SK-N-MC (cell line): Measurements from ENCODE around the gene FUNDC2.

Experiments
- DNase-seq: peaks from one replicate; pipeline ENCODE4 v3.0.0-alpha.2; 2011; ENCODE audit warnings: low read depth, low spot score
- H3K27ac ChIP-seq: fragments of 200-600 bp; sonication (generic); 2 replicates; pipeline ENCODE4 v1.5.1; 2016; ENCODE audit warnings: mixed run types
- H3K36me3 ChIP-seq: fragments of 200-600 bp; sonication (generic); 2 replicates; pipeline ENCODE4 v1.6.1; 2017; ENCODE audit warnings: antibody characterized with exemption, low read length, mixed read lengths; ENCODE audit not compliant: insufficient read depth
- H3K4me3 ChIP-seq: fragments of 200-600 bp; sonication (generic); 2 replicates; pipeline ENCODE4 v1.5.1; 2016
- H3K9ac ChIP-seq: fragments of 200-600 bp; sonication (generic); 2 replicates; pipeline ENCODE4 v1.8.0; 2017; ENCODE audit warnings: mixed run types, mixed read lengths; ENCODE audit not compliant: insufficient read length
- H3K9me3 ChIP-seq: fragments of 200-600 bp; sonication (generic); 2 replicates; pipeline ENCODE4 v1.6.1; 2017; ENCODE audit warnings: low read depth, mild to moderate bottlenecking, antibody characterized with exemption, low read length, moderate library complexity, mixed read lengths
- EZH2 ChIP-seq: fragments of 200-600 bp; sonication (generic); IDR thresholded peaks from one replicate; pipeline ENCODE4 v1.6.1; 2017; ENCODE audit warnings: antibody characterized with exemption
- FOXP2 ChIP-seq: optimal IDR thresholded peaks from 2 replicates; pipeline ENCODE3; 2011; ENCODE audit warnings: mild to moderate bottlenecking, moderate library complexity; ENCODE audit not compliant: insufficient read depth; ENCODE audit errors: extremely low read length, control extremely low read depth
- POLR2AphosphoS5 ChIP-seq: IDR thresholded peaks from 2 replicates; pipeline ENCODE4 v1.6.1; 2012; ENCODE audit warnings: mild to moderate bottlenecking, low read depth, low read length, borderline replicate concordance

Gene FUNDC2, protein sequence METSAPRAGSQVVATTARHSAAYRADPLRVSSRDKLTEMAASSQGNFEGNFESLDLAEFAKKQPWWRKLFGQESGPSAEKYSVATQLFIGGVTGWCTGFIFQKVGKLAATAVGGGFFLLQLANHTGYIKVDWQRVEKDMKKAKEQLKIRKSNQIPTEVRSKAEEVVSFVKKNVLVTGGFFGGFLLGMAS

DNA sequence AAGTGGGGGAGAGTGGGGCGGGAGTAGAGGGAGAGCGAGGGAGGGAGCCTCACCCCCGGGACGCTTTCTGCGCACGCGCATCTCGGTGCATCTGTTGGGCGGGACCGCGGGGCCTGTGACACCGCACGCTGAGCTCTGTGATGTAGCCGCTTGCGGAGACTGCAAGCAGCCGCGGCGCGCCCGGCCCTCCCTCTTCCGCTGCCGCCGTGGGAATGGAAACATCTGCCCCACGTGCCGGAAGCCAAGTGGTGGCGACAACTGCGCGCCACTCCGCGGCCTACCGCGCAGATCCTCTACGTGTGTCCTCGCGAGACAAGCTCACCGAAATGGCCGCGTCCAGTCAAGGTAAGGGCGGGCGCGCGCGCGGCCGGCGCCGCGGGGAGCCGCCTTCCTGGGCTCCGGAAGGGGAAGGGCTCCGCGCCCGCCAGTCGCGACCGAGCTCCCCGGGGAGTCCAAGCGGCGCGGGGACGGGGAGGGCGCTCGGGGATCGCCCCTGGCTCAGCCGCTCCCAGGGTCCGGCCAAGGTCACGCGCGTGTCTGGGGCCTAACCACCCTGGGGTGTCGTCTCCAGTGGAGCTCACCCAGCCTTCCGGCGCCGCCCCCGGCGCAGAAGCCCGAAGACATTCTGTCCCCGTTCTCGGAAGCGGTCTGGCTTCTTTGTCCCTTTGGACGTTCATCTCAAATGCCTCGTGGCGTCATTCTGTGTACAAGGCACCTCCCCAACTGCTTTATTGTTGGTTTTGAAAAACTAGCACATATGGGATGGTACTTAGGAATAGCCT, at the start of gene FUNDC2:
TSS of gene FUNDC2 (plus strand) at position 118 of the 782 bp plus-strand sequence. CDS start at position 213, 95 bp downstream.
- Histone ChIP-seq H3K9ac (peak within 1 kb of the TSS; percentile 95), H3K4me3 (peak within 1 kb of the TSS; percentile 93), H3K9me3 (no peaks in the 10 kb centered on the region), H3K36me3 (no peaks in the 10 kb centered on the region), H3K27ac (peak within 1 kb of the TSS; percentile 98)
- no peak for TF ChIP-seq EZH2
- TF ChIP-seq POLR2AphosphoS5: peak; percentile 48; the same call in 1 of the 2 replicates
- DNase-seq: peak; percentile 57

DNA sequence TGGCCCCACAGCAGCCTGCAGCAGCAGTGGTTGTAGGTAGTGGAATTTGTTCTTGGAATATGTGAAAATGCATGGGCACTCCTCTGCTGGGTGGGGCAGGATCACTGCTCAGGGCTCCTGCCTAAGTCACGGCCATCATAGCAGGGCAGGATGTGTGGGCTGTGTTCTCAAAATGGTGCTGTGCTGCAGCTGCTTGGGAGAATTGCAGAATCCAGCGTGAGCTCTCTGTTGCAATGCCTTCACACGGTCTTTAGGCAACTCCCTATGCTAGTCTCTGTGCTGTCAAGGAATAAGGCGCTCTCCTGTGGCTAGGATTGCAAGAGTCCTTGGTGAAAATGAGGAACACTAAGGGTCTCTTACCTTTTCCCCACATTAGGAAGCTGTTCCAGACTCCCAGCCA, 47.0 kb upstream of the FUNDC2 start:
- no peak for DNase-seq
- Histone ChIP-seq H3K36me3 (no peaks in the 10 kb centered on the region), H3K4me3 (no peak overlapping the region), H3K27ac (no peak overlapping the region), H3K9ac (no peak overlapping the region), H3K9me3 (no peaks in the 10 kb centered on the region)
- no peak for TF ChIP-seq POLR2AphosphoS5
- no peak for TF ChIP-seq EZH2
- TF ChIP-seq FOXP2: no peak

DNA sequence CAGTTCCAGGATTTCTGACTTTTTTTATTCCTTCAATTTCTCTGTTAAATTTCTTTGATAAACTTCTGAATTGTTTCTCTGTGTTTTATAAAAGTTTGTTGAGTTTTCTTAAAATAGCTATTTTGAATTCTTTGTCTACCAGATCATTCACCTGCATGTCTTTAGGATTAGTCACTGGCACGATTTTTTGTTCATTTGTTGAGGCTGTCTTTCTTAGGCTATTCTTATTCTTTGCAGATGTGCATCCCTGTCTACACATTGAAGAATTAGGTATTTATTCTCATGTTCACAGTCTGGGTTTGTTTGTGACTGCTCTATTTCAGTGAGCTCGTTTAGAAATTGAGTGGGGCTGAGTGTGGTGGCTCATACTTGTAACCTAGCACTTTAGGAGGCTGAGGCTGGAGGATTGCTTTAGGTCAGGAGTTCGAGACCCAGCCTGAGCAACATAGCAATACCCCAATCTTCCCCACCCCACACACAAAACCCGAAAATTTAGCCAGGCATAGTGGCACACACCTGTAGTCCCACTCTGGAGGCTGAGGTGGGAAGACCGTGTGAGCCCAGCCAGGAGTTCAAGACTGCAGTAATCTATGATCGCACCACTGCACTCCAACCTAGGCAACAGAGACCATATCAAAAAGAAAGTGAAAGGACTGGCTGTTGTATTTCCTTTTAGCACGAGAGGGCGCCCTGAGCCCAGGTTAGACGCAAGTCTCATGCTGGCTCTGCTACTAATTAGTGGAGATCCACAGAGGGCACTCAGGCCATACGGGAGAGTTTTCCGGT, 46.1 kb upstream of the FUNDC2 start:
- no peaks in the 10 kb centered on the region for H3K9me3 ChIP-seq
- no peak overlapping the region for H3K27ac ChIP-seq
- H3K36me3 ChIP-seq: no peaks in the 10 kb centered on the region
- DNase-seq: peak; percentile 20
- no peak overlapping the region for H3K9ac ChIP-seq
- TF ChIP-seq FOXP2: no peak
- no peak for TF ChIP-seq POLR2AphosphoS5
- H3K4me3 ChIP-seq: 0 out of 2 replicates have a peak overlapping the region, but pooled peaks have one; percentile 6

DNA sequence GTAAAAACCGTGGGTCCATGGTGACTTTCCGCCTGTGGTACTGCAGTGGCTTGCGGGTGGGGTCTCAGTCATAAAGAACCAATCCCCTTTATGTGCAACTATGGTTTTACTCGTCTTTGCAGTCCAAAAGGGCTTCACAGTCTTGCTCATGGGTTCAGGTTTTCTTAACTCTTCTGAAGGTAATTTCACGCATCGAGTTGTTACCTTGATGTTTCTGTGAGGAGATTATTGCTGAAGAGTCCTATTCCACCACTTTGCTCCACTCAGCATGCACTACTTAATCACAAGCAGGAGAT, 45.6 kb upstream of the FUNDC2 start:
- H3K4me3 ChIP-seq: 0 out of 2 replicates have a peak overlapping the region, but pooled peaks have one; percentile 6
- H3K27ac ChIP-seq: no peak overlapping the region
- no peaks in the 10 kb centered on the region for H3K36me3 ChIP-seq
- no peak overlapping the region for H3K9ac ChIP-seq
- DNase-seq: no peak
- no peak for TF ChIP-seq EZH2
- TF ChIP-seq POLR2AphosphoS5: no peak
- no peak for TF ChIP-seq FOXP2
- H3K9me3 ChIP-seq: no peaks in the 10 kb centered on the region

DNA sequence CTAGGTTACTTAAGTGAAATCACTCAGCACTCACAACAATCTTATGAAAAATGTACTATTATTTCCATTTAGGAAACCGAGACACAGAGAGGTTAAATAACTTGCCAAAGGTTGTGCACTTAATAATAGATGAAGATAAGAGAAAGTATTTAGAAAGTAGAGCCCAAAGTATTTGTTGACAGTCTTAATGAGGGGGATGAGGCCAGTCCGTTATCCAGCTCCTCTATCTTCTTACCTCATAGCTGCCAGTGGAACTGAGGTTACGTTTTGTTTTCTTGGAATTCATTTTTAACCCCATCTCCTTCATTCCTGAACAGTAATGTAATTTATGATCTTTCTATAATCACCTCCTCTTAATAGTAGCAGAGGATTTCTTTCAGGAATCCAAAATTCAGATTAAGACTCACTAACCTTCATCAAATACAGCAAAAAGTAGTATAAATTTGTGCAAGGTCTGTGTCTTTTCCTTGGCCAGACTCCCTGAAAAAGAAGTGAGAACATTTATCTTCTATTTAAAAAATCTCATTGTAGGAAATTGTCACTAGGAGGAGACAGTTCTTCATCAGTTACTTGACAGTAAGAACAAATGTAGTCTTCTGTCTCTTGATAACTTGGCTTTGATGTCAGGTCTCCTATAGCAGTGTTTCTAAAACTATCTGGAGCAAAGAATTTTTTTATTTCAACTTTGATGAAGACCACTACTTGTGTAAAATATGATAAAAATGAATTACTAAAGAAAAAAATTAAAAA, 39.6 kb upstream of the FUNDC2 start:
- no peak for DNase-seq
- no peak overlapping the region for H3K27ac ChIP-seq
- no peak overlapping the region for H3K9ac ChIP-seq
- TF ChIP-seq EZH2: no peak
- TF ChIP-seq FOXP2: no peak
- TF ChIP-seq POLR2AphosphoS5: no peak
- H3K9me3 ChIP-seq: no peaks in the 10 kb centered on the region
- no peak overlapping the region for H3K4me3 ChIP-seq
- no peaks in the 10 kb centered on the region for H3K36me3 ChIP-seq

DNA sequence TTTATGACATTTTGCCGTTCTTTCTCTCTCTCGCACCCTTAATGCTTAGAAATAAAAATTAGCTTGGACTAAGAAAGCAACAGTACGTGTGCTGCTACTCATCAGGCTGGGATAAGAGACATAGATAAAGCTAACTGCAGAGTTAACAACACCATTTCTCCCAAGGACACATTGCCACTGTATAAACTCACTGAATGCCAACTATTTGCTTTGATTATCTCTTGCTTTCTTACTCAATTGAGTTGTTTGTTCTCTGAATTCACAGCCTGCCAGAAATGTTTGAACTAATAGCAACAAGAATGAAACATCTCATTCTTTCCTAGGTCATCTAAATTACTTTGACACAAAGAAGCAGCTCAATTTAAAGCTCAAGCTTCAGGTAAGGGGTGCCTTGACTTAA, 38.7 kb upstream of the FUNDC2 start:
- TF ChIP-seq EZH2 (no peak), POLR2AphosphoS5 (no peak), FOXP2 (no peak)
- no peak overlapping the region for H3K27ac ChIP-seq
- no peaks in the 10 kb centered on the region for H3K9me3 ChIP-seq
- H3K36me3 ChIP-seq: no peaks in the 10 kb centered on the region
- DNase-seq: no peak
- no peak overlapping the region for H3K9ac ChIP-seq
- no peak overlapping the region for H3K4me3 ChIP-seq

DNA sequence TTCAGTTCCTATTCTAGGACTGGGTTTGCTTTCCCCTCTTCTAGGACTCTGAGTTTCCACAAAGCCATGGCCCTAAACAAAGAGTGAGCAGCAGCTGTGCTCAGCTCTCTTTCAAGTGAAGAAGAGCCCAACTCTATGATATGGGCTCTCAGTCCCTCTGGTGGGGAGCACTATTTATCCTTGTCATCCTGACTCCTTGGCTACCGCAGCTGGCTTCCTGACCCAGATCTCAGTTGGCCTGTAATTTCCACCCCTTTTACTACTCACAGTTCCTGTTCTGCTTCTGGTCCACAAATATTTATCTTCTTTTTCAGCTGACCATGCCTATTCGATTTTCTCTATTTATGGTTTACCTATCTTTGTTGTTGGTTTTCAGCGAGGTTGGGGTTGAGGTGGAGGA, 37.9 kb upstream of the FUNDC2 start:
- no peak for DNase-seq
- H3K9me3 ChIP-seq: no peaks in the 10 kb centered on the region

DNA sequence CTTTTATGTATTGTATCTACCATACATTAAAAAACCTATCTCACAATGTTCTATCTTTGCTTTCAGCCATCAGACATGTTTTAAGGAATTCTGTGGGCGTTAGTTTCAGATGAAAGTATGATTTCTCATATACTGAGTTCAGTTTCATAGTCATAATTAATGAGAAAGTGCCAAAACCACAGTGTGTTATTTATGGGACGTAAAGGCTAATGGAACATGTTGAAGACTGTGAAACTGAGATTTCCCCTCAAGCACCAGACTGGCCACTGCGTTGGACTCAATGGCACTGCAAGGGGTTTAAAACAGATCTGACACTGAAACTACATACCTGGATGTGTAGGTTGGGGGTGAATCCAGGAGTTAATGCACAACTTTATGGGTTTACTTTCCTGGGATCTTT, 36.1 kb upstream of the FUNDC2 start:
- DNase-seq: no peak
- Histone ChIP-seq H3K27ac (no peak overlapping the region), H3K36me3 (no peaks in the 10 kb centered on the region), H3K9me3 (no peaks in the 10 kb centered on the region), H3K4me3 (no peak overlapping the region), H3K9ac (no peak overlapping the region)
- TF ChIP-seq POLR2AphosphoS5 (no peak), EZH2 (no peak), FOXP2 (no peak)

More for the DNA sequence above, 37.9 kb upstream of the FUNDC2 start:
- H3K4me3 ChIP-seq: no peak overlapping the region
- no peak overlapping the region for H3K27ac ChIP-seq
- TF ChIP-seq FOXP2: no peak
- TF ChIP-seq POLR2AphosphoS5: no peak
- no peak for TF ChIP-seq EZH2
- no peak overlapping the region for H3K9ac ChIP-seq
- H3K36me3 ChIP-seq: no peaks in the 10 kb centered on the region
